ENCODE results near the gene CNTN1. TPM values are rescaled to one million over a fixed set of nuclear protein-coding genes. Genes with fewer than 3 reads are reported as not detected.
"Not testable (repeated sequence)": the region's sequence is repeated elsewhere in the genome, so short reads cannot be mapped to it uniquely, and the experiment has no call there.

Gene CNTN1
- total RNA-seq, 2 experiments from 2014 or later: not detected

DNA sequence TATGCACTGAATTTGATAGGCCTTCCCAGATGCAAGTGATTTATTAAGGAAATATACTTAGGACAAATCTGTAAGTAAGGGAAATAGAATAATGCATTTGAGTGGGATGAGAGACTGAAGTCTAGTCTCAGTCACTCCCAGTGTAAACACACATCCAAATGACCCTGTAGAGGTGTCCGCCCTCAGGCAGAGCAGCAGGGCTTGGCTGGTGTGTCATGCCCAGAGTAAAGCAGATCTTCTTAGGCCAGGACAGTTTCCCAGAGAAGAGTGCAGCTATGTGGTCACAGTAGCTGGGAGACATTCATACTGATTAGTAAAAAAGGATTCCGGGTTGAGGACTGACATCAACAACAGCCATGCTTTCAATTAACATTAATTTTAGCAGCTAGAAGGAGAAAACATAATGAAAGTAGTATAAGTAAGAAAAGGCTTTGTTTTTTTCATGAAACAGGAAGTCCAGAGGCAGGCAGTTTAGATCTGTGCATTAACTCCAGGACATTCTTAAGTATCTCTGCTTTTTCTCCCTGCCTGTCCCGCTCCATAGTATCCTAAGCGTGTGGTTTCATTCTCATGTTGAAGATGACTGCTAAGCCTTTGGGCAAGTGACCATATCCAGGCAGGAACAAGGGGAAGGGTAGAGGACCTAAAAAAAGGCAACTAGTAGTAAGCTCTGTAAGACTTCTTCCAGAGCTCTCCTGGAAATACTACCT, 35.7 kb downstream of the CNTN1 start:
- ChIA-PET CTCF (no interaction called here), POLR2A (no interaction called here)
- H3K9me3 Mint-ChIP-seq: no peaks in the 10 kb centered on the region
- no peaks in the 10 kb centered on the region for H3K36me3 Mint-ChIP-seq (ENCODE audit: low read depth)
- TF ChIP-seq, protein P1, sequence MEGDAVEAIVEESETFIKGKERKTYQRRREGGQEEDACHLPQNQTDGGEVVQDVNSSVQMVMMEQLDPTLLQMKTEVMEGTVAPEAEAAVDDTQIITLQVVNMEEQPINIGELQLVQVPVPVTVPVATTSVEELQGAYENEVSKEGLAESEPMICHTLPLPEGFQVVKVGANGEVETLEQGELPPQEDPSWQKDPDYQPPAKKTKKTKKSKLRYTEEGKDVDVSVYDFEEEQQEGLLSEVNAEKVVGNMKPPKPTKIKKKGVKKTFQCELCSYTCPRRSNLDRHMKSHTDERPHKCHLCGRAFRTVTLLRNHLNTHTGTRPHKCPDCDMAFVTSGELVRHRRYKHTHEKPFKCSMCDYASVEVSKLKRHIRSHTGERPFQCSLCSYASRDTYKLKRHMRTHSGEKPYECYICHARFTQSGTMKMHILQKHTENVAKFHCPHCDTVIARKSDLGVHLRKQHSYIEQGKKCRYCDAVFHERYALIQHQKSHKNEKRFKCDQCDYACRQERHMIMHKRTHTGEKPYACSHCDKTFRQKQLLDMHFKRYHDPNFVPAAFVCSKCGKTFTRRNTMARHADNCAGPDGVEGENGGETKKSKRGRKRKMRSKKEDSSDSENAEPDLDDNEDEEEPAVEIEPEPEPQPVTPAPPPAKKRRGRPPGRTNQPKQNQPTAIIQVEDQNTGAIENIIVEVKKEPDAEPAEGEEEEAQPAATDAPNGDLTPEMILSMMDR (IDR thresholded peaks at IDR 0.05): no peak
- ATAC-seq (no peak), DNase-seq (no peak)
- no peaks in the 10 kb centered on the region for H3K27me3 Mint-ChIP-seq
- H3K27ac Mint-ChIP-seq: no peak overlapping the region
- H3K4me1 Mint-ChIP-seq (ENCODE audit: low read depth): no peaks in the 10 kb centered on the region
- H3K4me3 Mint-ChIP-seq: no peak overlapping the region
- intact Hi-C loops (cut with micrococcal nuclease): no loop called here

DNA sequence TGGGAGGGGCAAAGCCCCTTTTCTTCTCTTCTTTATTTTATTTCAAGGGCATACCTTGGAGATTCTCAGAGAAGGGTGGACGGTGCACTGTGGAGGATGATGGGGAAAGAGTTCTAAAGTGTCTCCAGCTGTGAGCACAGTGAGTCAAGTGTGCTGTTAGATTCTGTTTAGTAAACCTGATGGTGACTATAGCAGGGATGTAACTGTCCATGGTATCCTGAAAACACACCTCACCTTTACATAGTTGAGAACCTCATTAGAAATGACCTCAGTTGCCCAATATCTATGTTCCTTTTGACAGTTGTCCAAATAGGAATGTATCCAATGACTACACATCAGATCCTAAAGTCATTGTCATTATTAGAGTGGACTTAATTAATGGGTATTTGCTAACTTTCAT, 38.0 kb downstream of the CNTN1 start:
- ChIA-PET POLR2A (no interaction called here), CTCF (no interaction called here)
- Mint-ChIP-seq H3K27me3 (no peaks in the 10 kb centered on the region), H3K4me1 (ENCODE audit: low read depth) (no peaks in the 10 kb centered on the region), H3K4me3 (no peak overlapping the region), H3K27ac (no peak overlapping the region), H3K36me3 (ENCODE audit: low read depth) (no peaks in the 10 kb centered on the region), H3K9me3 (no peaks in the 10 kb centered on the region)
- intact Hi-C loops (cut with micrococcal nuclease): no loop called here
- TF ChIP-seq, protein P1 (IDR thresholded peaks at IDR 0.05): no peak
- DNase-seq (no peak), ATAC-seq (no peak)

DNA sequence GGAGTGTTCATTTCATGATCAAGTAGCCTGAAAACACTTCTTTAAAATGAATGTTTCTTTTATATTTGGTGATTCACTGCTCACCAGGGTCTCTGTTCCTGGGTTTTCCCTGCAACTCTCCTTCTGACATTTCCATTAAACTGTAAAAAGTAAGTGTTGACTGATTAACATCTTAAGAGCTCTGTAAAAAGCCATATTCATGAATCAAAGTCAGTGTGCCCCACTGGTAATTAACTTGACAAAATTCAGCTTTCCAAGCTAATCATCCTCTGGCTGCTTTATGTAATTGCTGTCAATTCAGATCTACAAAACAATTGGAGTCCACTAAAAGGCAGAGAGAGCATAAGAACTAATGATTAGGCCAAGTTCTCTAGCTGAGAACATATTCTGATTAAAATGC, 41.6 kb downstream of the CNTN1 start:
- Mint-ChIP-seq H3K27ac (no peak overlapping the region), H3K4me1 (ENCODE audit: low read depth) (no peaks in the 10 kb centered on the region), H3K4me3 (no peak overlapping the region), H3K36me3 (ENCODE audit: low read depth) (no peaks in the 10 kb centered on the region), H3K27me3 (no peaks in the 10 kb centered on the region), H3K9me3 (no peaks in the 10 kb centered on the region)
- TF ChIP-seq, protein P1 (IDR thresholded peaks at IDR 0.05): no peak
- no peak for DNase-seq
- intact Hi-C loops (cut with micrococcal nuclease): no loop called here
- POLR2A ChIA-PET: no interaction called here
- CTCF ChIA-PET: no interaction called here
- no peak for ATAC-seq

DNA sequence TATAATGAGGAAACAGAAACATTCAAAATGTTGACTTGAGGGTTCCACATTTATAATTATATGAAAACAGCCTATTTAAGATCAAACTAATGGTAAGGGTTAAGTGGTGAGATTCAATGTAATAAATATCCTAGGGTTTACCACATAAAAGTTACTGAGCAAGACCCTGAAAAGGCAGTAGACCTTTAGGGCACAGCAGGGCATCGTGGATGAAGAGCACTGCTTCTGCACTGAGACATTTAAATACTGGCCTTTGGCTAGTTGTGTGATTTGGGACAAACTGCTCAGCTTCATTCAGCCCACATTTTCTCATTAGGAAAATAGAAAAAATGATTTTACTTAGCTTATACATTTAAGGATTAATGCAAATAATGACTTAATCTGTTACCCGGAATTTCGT, 42.0 kb downstream of the CNTN1 start:
- Mint-ChIP-seq H3K4me1 (ENCODE audit: low read depth) (no peaks in the 10 kb centered on the region), H3K27ac (no peak overlapping the region), H3K36me3 (ENCODE audit: low read depth) (no peaks in the 10 kb centered on the region), H3K27me3 (no peaks in the 10 kb centered on the region), H3K4me3 (no peak overlapping the region), H3K9me3 (no peaks in the 10 kb centered on the region)
- CTCF ChIA-PET: no interaction called here
- ATAC-seq (no peak), DNase-seq (no peak)
- POLR2A ChIA-PET: no interaction called here
- TF ChIP-seq, protein P1 (IDR thresholded peaks at IDR 0.05): no peak
- intact Hi-C loops (cut with micrococcal nuclease): no loop called here

DNA sequence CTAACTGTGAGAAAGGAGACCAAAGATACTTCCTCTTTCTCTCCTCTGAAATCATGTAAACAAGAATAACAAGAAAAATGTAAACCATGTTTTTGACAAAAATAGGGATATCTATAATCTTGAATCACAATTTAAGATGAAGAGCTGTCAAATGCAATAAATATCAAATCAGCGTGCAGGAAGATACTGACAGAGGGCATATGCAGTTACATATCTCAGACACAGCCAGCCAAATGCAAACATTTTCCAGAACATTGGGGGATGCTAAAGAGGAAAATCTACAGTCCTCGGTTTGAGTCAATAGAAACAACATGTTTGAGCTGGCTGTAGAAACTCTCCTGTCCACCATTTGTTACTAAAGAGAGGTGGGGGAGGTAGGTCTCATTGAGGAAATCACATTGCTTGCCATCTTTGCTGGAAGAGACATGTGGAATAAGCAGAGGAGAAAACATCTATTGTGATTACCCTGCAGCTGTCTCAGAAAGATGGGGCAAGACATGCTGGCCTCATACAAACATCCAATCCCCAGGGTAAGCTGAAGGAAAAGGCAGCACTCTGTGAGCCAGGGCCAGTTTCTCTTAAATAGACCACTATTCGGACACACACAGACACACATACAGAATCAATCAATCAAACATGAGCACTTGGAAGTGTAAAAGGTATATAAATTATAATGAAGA, 43.5 kb downstream of the CNTN1 start:
- intact Hi-C loops (cut with micrococcal nuclease): no loop called here
- ATAC-seq (no peak), DNase-seq (no peak)
- Mint-ChIP-seq H3K27me3 (no peaks in the 10 kb centered on the region), H3K4me3 (no peak overlapping the region), H3K4me1 (ENCODE audit: low read depth) (no peaks in the 10 kb centered on the region), H3K27ac (no peak overlapping the region), H3K9me3 (peaks cover under 1% of the 10 kb centered on the region), H3K36me3 (ENCODE audit: low read depth) (no peaks in the 10 kb centered on the region)
- CTCF ChIA-PET: no interaction called here
- TF ChIP-seq, protein P1 (IDR thresholded peaks at IDR 0.05): no peak
- POLR2A ChIA-PET: interaction anchor here (1.1 kb wide), 1 partner anchor 38 kb away, joined by 3 read pairs; no protein-coding TSS in a partner anchor

DNA sequence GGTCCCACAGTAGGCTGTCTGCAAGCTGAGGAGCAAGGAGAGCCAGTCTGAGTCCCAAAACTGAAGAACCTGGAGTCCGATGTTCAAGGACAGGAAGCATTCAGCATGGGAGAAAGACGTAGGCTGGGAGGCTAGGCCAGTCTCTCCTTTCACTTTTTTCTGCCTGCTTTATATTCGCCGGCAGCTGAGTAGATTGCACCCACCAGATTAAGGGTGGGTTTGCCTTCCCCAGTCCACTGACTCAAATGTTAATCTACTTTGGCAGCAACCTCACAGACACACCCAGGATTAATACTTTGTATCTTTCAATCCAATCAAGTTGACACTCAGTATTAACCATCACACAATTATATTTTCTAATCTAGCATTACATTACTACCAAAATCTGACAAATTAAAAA, 45.2 kb downstream of the CNTN1 start:
- H3K9me3 Mint-ChIP-seq; CTCF ChIA-PET; DNase-seq; H3K27ac Mint-ChIP-seq; H3K36me3 Mint-ChIP-seq (ENCODE audit: low read depth); H3K4me3 Mint-ChIP-seq; H3K4me1 Mint-ChIP-seq (ENCODE audit: low read depth); H3K27me3 Mint-ChIP-seq; ATAC-seq; intact Hi-C loops (cut with micrococcal nuclease); POLR2A ChIA-PET: not testable (repeated sequence)
